ENCODE results near the gene SPDEF.

DNA sequence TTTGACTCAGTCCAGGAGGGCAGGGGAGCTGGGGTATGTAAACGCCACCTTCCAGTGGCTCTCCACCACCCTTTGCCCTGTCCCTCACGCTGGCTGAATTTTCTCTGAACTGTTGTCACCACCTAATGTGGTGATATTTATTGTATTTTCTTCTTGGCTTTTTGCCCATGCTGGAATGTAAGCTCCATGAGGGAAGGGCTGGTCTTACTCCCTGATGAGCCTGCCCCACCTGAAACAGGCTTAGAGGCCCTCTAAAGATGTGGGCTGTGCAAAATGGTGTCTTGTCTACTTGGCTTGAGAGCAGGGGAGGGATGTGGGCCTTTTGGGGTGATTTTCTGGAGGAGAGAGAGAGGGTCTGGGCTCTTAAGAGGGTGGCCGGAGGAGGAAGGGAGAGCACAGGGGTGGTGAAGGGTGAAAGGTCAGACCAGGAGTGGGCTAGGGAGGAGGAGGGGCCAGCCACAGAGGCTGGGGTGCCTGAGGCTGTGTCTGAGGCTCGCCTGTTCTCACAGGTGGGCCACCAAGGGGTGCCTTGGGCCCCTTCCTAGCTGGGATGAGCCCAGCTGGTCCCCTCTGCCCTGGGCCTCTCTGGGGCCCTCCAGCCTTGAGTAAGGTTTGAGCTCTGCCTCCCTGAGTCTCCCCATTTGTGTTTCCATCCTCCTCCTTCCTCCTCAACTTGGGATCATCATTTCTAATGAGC lies 37.3 kb downstream of the SPDEF start:
- TF ChIP-seq POLR2AphosphoS2 (IDR thresholded peaks at IDR 0.05; ENCODE audit: low read depth, low read length) (no peak), ZNF782 (CRISPR knock-in tag; IDR thresholded peaks at IDR 0.05; ENCODE audit: borderline replicate concordance) (no peak), MTA3 (CRISPR knock-in tag; IDR thresholded peaks at IDR 0.05) (no peak), EZH2 (conservative IDR thresholded peaks at IDR 0.05; ENCODE audit: low read depth, low read length) (no peak), EED (CRISPR knock-in tag; IDR thresholded peaks at IDR 0.05) (no peak), YY1 (IDR thresholded peaks at IDR 0.05; ENCODE audit: insufficient read depth, insufficient replicate concordance, low read depth, low read length) (no peak)
- TF ChIP-seq, protein P1, sequence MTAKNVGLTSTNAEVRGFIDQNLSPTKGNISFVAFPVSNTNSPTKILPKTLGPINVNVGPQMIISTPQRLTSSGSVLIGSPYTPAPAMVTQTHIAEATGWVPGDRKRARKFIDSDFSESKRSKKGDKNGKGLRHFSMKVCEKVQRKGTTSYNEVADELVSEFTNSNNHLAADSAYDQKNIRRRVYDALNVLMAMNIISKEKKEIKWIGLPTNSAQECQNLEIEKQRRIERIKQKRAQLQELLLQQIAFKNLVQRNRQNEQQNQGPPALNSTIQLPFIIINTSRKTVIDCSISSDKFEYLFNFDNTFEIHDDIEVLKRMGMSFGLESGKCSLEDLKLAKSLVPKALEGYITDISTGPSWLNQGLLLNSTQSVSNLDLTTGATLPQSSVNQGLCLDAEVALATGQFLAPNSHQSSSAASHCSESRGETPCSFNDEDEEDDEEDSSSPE (CRISPR knock-in tag; IDR thresholded peaks at IDR 0.05) = no peak
- TF ChIP-seq, protein P2, sequence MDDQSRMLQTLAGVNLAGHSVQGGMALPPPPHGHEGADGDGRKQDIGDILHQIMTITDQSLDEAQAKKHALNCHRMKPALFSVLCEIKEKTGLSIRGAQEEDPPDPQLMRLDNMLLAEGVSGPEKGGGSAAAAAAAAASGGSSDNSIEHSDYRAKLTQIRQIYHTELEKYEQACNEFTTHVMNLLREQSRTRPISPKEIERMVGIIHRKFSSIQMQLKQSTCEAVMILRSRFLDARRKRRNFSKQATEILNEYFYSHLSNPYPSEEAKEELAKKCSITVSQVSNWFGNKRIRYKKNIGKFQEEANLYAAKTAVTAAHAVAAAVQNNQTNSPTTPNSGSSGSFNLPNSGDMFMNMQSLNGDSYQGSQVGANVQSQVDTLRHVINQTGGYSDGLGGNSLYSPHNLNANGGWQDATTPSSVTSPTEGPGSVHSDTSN (CRISPR knock-in tag; IDR thresholded peaks at IDR 0.05; ENCODE audit: borderline replicate concordance) = no peak

Data from HepG2 (cell line).